Adrenal gland (tissue), 5 donors: ENCODE data around the gene CALM1.

Experiments used
- CTCF ChIP-seq, 6 experiments: fragments of 450-650 bp in 4 of 6; fragments of 200-600 bp in 2 of 6; sonication (generic) in 1 of 6; IDR thresholded peaks; 1 replicate in 5 of 6; 2 replicates in 1 of 6; pipeline versions ENCODE4 v1.5.1 to v1.8.0; 2016 to 2021; ENCODE audit warnings: antibody characterized with exemption in 6 of 6, mild to moderate bottlenecking in 2 of 6, moderate library complexity in 1 of 6
- POLR2A ChIP-seq, 2 donors: fragments of 450-650 bp; IDR thresholded peaks; one replicate each; pipeline ENCODE4 v1.6.1; 2017; ENCODE audit warnings: antibody characterized with exemption in 2 of 2, mild to moderate bottlenecking in 2 of 2, moderate library complexity in 1 of 2
- donor health status: DM: no; HTN: no; CAD: no.

- TF ChIP-seq CTCF (IDR thresholded peaks at IDR 0.05), result no peak
- no peak for TF ChIP-seq POLR2A (IDR thresholded peaks at IDR 0.05)
Measured at GRCh38 chr14:90373887-90374286, 22.9 kb upstream of the CALM1 start.
